Neural progenitor cell (in vitro differentiated cells): ENCODE data around the gene BCKDHB.

Experiments
- EZH2 ChIP-seq: fragments of 200-600 bp; sonication (generic); IDR thresholded peaks from 2 replicates; pipeline ENCODE4 v1.6.1; 2017; ENCODE audit warnings: antibody characterized with exemption, mild to moderate bottlenecking, moderate library complexity
- TF ChIP-seq, protein P1 (sequence below): fragments of 200-600 bp; sonication (generic); IDR thresholded peaks from 2 replicates; pipeline ENCODE4 v1.5.1; 2017; ENCODE audit warnings: antibody characterized with exemption, mild to moderate bottlenecking

DNA sequence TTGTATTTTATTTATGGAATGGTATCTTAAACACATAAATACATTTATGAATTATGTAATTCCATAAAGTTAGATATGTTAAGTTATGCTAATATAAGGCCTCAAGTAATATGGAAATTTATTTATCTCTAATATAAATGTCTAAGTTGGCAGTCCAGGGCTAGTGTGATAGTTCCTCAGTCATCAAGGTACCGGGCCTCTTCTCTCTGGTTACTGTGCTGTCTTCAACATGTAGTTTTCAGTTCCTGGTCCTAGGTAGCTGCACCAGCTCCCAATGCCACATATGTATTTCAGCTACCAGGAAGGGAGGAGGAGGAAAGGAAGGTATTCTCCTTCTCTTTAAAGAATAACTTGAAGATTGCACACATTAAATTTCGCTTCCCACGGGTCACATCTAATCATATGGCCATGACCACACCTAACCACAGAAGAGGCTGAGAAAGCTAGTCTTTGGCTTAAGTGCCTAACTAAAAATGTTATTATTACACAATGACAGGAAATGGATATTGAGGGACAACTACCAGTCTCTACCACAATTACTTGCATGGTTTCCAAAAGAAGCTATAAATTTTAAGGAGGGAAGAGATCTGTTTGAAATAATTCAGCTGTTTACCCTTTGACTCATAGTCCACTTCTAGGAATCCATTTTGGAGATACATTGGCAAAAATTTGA is 68.6 kb downstream of the BCKDHB start:
- TF ChIP-seq, protein P1, sequence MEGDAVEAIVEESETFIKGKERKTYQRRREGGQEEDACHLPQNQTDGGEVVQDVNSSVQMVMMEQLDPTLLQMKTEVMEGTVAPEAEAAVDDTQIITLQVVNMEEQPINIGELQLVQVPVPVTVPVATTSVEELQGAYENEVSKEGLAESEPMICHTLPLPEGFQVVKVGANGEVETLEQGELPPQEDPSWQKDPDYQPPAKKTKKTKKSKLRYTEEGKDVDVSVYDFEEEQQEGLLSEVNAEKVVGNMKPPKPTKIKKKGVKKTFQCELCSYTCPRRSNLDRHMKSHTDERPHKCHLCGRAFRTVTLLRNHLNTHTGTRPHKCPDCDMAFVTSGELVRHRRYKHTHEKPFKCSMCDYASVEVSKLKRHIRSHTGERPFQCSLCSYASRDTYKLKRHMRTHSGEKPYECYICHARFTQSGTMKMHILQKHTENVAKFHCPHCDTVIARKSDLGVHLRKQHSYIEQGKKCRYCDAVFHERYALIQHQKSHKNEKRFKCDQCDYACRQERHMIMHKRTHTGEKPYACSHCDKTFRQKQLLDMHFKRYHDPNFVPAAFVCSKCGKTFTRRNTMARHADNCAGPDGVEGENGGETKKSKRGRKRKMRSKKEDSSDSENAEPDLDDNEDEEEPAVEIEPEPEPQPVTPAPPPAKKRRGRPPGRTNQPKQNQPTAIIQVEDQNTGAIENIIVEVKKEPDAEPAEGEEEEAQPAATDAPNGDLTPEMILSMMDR = no peak
- TF ChIP-seq EZH2 = no peak
